GM21717 (cell line): ENCODE results near the gene PHAF1.

Source experiments
- ATAC-seq: cut with Tn5 transposase; IDR thresholded peaks from one replicate; pipeline ENCODE4 v1.9.1; 2021; ENCODE audit warnings: mild to moderate bottlenecking, moderate library complexity; ENCODE audit not compliant: unreplicated experiment

Gene PHAF1

GRCh38 chr16:67146523-67147357, 37.0 kb downstream of the PHAF1 start:
- no peak for ATAC-seq

- no peak for ATAC-seq
Measured at GRCh38 chr16:67147437-67148140, 37.8 kb downstream of the PHAF1 start.

DNA sequence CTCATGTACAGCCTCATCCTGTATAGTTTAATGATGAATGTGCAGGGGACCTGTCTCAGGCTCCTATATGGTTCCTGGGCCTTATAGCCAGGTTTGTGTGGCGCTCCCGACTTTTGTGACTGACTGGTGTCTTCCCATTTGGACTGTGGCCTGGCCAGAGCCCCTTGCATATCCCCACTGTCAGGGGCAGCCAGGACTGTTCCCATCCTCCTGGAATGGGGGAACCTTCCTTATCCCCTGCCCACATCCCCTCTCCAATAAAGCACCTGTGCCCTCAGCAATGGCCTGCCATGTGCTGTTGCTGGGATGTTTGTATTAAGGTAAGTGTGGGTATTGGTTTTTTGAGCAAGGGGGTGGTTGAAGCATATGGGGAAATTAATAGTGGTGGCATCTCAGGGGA, 38.5 kb downstream of the PHAF1 start:
- ATAC-seq: no peak

- ATAC-seq: no peak
Measured at GRCh38 chr16:67148656-67149275, 39.0 kb downstream of the PHAF1 start.

DNA sequence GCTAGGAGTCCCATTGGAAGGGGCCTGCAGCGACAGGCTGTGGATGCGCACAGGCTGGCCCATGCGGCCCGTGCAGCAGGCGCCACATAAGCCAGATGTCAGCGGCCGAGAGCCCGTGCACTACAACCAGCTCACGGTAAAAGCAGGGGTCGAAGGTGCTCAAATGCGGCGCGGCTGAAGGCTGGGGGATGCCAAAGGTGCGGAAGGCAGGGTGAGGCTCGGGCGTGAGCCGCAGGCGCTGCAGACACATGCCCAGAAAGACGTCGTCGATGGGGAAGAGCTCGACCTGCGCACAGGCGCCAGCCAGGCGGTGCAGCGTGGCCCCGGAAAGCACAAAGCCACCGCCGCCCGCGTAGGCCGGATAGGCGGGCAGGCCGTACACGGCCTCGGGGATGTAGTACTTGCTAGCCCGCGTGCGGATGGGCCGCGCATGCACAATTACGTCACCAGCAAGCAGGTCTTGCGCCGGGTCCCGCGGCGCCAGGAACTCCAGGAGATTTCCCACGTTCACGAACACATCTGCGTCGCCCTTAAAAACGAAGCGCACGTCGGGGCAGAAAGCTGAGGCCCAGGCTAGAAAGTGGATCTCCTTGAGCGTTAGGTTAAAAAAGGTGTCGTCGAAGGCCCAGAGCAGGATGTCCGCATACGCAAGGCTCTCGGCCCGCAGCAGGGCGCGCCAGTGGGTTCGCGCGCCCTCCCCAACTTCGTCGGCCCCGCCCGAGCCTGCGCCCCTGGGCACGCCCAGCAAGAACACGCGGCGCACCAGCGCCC, 39.7 kb downstream of the PHAF1 start:
- ATAC-seq: no peak

DNA sequence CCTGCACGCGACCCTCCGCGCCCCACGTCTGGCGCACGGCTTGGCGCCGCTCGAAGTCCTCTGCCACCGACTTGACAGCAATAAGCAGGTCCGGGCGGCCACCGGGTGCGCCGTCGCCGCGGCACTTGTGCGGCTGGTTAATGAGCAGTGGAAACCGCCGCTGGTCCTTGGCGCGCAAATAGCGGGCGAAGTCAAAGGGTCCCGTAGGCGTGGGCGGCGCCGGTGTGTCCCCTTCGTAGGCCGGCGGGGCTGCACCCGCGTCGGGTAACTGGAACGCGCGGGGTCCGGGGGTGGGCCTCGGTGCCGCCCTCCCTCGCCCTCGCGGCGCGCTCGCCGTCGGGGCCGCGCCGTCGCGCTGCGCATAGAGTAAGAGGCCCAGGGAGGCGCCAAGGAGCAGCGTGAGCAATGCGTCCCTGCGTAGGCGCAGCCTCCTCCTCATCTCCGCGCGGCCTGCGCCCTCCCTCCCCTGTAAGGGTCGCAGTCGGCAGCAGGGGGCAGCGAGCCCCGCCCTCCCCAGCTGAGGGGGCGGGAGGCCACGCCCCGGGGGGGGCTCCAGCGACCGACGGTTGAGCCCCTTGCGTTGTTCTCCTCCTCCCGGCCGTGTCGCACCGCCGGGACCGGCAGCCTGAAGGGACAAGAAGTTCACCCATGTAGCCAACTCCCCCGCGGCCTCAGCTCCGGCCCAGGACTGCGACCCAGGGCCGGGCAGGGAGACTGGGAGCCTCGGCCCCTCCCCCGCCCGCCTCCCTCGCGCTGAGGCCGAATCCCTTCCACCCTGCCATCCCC, 40.5 kb downstream of the PHAF1 start:
- peak; percentile 30 for ATAC-seq

DNA sequence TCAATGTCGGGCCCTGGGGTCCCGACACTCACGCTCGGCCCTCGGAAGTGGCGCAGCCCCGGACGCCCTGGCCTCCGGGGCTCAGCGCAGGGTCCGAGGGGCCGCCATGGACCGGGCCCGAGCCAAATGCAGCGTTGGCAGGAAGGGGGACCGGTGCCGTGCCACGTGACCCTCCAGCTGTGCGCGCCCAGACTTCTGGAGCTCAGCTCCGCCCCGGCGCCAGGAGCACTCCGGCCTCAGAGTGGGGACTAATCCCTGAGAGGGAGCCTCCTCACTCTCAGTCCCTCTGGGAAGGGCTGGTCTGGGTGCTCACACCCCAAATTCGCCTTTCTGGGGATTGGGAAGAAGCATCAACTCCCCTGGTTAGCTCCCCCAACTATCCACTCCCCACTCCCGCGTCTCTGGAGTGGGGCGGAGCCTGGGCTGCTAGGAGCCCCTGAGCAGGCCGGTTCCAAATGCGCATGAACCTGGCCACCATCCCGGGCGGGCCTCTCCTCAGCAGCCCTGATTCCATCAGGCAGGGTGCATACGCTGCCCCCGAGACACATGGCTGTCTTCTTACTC, 41.2 kb downstream of the PHAF1 start, which contains the start of gene B3GNT9:
Gene B3GNT9 (minus strand): TSS at position 166 of the 564 bp plus-strand sequence. CDS start 513 bp downstream, outside the sequence.
- ATAC-seq: peak; percentile 41

DNA sequence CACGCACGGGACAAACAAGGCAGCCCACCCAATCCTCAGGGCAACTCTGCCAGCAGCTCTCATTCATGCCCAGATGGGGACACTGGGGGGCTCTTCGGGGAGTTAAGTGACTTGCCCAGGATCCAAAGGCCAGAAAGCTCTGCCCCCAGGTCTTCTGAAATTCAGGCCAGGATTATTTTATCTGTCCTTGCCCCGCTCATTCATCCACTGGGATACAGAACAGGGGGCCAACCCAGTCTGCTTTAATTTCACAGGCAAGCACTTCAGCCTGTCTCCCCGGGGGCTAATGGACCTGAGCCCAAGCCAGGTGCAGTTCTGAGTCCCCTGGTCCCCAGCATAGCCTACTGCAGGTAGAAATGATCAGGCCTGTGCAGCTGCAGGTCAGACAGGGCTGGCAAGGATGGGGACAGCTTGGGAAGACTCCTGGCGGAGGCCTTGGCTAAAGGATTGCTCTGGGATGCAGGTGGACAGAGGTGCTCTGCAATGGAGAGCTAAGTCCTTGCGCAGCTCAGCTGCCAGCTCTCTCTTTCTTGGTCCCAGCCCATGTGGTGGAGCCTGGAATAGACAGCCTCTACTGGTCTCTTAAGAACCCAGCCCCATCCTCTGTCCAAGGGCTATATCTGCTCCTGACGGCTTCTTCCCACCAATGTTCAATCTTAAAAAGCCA, 41.8 kb downstream of the PHAF1 start:
- no peak for ATAC-seq

GRCh38 chr16:67154578-67155294, 45.0 kb downstream of the PHAF1 start:
- no peak for ATAC-seq

DNA sequence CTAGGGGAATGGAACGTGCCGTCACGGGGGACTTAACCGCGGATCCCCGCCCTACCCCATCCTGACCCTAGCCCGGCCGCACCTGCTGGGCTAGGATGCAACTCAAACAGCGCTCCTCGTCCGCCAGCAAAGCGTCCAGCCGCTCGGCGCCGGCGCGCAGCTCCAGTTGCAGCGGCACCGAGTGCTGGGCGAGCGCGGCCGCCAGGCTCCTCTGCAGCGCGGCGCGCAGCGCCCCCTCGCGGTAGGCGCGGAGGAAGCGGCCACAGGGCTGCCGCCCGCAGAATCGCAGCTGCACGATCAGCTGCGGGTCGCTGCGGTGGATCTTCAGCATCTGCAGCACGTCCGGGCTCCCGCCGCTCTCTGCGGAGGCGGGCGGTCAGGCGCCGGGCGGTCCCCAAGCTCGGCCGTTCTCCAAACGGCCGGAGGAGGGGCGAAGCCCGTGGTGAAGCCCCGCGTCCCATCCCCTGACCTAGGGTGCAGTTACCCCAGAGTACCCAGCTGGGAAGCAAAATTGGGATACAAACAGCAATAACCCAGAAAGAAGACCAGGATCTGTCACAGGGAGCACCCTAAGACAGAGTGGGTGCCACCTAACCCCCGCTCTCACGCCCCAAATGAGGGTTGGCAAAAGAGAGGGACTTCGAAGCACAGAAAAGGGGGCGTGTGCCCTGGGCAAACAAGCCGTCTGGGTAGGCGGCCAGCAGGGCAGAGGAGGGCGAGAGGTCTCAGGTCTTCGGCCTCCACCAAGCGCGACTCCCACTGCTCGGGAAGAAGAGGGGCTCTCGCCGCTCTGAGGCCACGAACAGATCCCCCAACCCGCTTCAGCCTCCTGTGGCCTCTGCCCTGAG, 45.8 kb downstream of the PHAF1 start:
- no peak for ATAC-seq

DNA sequence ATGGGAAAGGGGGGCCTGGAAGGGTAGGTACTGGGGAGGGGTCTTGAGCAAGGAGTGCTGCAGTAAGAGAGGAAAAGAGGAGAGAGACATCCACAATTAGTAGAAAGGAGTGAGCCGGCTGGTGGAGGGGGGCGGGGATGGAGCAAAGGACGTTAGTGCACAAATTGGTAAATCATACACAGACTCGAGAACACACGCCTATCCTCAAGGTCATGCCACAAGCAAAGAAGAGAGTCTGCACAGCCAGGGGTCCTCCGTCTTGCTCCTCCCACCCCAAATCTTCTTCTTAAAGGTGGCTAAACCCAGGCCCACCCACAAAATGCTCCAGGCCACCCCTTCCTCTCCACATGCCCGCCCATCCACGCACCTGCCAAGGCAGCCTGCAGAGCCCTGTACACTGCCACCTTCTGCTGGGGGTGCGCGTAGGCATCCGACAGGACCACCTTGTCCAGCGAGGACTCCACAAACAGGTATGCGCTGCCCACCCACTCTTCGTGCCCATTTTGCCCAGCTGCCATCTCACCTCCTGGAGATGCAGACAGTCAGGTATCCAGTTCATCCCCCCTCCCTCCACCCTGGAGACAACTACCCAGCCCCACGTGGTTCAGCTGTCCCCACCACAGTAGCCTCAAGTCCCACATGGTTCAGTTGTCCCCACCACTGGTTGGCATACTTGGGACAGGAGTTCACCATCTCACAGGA, 46.6 kb downstream of the PHAF1 start:
- ATAC-seq: no peak

GRCh38 chr16:67157106-67157748, 47.5 kb downstream of the PHAF1 start:
- ATAC-seq: no peak

- no peak for ATAC-seq
Measured at GRCh38 chr16:67157892-67158635, 48.3 kb downstream of the PHAF1 start.

DNA sequence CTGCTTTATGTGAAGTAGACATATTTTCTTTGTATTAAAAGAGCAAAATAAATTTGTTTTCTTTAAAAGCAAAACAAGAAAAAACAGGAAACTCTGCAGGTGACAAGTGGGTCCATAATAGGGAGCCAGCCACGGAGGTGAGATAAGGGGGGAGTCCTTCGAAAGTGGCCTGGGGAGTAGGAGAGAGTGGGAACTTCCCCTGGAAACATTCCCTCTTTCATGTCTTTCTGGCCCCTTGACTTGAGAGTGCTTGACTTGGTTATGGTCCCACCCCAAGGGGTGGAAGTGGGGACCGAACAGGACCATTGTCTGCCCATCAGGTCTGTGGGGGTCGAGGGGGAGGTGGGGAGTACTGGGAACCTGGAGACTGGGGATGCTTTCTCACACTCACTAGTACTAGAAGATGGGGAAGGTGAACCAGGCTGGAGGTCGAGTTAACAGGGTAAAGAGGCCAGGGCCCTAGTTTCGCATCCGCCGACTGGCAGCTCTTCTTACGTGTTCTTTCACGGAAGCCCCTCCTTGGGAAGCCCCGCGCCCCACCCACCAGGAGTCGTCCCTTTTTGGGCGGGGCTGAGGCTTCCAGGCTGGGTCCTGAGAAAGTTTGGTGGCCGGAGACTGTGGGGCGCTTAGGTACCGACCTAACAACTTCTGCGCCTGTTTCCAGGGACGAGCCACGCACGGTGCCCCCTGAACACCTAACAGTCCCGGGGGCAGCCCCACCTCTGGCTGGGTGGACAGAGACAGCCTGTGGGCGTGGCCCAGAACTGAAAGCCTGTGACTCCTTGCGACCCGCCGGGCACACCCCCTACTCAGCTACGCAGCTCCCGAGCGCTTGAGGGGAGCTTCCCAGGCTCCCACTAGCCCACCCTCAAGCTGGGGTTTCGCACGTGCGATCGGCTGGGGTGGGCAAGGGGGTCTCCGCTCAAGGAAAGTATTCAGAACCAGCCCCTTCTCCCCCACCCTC, 49.2 kb downstream of the PHAF1 start:
- peak; percentile 42 for ATAC-seq

DNA sequence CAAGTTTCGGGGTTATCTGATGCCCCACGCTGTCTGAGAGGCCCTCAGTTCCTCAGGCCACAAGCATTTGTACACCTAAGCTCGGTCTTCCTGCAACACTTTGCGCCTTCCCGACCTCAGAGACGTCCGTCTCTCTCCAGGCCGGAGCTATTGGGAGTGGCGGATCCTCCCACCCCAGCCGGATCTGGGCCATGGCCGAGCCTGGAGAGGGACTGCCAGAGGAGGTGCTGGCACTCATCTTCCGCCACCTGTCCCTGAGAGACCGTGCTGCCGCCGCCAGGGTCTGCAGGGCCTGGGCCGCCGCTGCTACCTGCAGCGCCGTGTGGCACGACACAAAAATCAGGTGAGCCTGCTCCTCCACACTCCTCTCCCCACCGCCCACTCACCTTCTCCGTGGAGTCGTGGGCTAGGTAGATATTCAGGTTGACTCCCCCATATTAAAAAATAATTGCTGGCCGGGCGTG, 51.9 kb downstream of the PHAF1 start:
- no peak for ATAC-seq
